HG02678 (cell line): Measurements from ENCODE around the gene HNRNPC.
"Not testable (repeated sequence)": the region's sequence is repeated elsewhere in the genome, so short reads cannot be mapped to it uniquely, and the experiment has no call there.

Source experiments
- ATAC-seq: cut with Tn5 transposase; IDR thresholded peaks from one replicate; pipeline ENCODE4 v1.9.1; 2021; ENCODE audit warnings: mild to moderate bottlenecking, moderate library complexity; ENCODE audit not compliant: unreplicated experiment

HNRNPC gene

GRCh38 chr14:21272661-21273060 is 3.4 kb upstream of the HNRNPC start:
- ATAC-seq, result not testable (repeated sequence)

DNA sequence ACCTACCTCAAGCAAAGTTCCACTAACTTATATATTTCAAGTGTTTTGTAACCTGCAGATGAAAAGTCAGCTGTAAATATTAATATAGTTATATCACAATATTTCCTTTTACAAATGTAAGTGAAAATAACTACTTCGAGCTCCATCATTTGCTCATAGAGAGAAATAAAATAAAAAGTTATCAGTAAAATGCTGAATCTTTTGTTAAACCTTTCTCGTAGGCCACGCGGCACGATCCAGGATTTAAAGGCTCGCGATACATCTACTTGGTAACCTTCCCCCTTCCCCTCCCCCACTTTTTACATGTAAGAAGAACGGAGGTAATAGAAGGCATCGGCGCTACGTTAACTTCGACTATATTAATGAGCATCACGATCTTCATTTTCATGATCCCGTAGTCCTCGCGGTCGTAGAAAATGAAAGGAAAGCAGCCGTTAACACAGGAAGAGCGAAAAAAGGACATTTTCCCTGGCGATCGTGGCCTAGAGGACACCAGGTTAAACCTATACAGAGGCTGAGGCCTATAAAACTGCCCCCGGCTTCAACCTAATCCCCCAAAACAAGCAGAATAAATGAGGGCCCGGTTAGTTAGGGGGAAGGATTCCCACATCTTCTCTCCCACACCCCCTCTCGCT is 508 bp downstream of the HNRNPC start:
- ATAC-seq, result no peak

GRCh38 chr14:21267886-21268616 is 1.2 kb downstream of the HNRNPC start:
- no peak for ATAC-seq

GRCh38 chr14:21267431-21267845 is 1.8 kb downstream of the HNRNPC start:
- ATAC-seq, result no peak

GRCh38 chr14:21264025-21264801 is 5.0 kb downstream of the HNRNPC start:
- peak; percentile 69 for ATAC-seq

- ATAC-seq, result peak; percentile 16
Observed at GRCh38 chr14:21263284-21264024, 5.8 kb downstream of the HNRNPC start.

GRCh38 chr14:21262410-21262809 is 6.8 kb downstream of the HNRNPC start:
- ATAC-seq, result no peak

DNA sequence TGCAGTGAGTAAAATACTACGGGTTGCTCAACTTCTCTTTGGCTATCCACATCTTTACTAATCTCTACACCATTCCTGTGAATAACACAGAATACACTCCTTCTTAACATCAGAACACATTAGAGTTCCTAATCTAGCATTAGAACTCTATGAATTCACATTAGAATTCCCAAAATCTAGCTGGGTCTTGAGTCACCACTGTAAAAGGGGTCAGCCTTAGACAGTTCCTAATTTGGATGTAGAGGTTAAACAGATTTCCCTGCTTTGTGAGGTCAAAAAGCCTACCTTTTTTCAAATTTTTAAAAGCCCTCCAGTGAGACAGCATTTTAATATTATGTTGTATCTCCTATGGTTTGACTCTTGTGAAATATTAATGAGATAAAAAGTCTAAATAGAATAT is 7.4 kb downstream of the HNRNPC start:
- ATAC-seq, result no peak

GRCh38 chr14:21258889-21259787 is 10.1 kb downstream of the HNRNPC start:
- no peak for ATAC-seq

DNA sequence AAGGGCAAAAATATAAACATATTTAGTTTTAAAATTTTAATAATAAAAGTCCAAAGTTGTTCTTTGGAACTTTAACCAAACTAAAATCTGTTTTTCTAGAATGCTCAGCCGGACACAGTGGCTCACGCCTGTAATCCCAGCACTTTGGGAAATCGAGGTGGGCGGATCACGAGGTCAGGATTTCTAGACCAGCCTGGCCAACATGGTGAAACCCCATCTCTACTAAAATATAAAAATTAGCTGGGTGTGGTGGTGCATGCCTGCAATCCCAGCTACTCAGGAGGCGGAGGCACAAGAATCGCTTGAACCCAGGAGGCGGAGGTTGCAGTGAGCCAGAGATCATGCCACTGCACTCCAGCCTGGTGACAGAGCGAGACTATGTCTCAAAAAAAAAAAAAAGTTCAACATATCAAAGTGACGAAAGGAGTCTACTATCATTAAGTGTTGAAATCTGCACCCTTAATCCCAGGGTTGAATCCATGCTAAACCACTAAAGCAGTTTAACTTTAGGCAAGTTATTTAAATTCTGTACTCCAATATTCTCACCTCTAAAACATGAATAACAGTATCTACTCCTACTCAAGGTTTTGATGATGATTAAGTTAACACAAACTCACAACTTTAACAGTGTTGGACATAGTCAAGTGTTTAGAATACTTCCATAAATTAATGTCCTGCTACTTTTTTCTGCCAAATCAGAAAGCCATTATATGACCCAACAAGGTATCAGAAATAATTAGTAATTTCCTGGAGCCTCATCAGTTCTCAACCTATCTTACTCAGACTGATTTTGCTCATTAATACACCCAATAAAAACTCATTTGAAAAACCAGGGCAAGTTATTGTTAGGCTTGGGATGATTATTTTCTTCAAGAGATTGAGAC is 11.0 kb downstream of the HNRNPC start:
- ATAC-seq, result no peak

GRCh38 chr14:21257394-21257909 is 11.8 kb downstream of the HNRNPC start:
- no peak for ATAC-seq

DNA sequence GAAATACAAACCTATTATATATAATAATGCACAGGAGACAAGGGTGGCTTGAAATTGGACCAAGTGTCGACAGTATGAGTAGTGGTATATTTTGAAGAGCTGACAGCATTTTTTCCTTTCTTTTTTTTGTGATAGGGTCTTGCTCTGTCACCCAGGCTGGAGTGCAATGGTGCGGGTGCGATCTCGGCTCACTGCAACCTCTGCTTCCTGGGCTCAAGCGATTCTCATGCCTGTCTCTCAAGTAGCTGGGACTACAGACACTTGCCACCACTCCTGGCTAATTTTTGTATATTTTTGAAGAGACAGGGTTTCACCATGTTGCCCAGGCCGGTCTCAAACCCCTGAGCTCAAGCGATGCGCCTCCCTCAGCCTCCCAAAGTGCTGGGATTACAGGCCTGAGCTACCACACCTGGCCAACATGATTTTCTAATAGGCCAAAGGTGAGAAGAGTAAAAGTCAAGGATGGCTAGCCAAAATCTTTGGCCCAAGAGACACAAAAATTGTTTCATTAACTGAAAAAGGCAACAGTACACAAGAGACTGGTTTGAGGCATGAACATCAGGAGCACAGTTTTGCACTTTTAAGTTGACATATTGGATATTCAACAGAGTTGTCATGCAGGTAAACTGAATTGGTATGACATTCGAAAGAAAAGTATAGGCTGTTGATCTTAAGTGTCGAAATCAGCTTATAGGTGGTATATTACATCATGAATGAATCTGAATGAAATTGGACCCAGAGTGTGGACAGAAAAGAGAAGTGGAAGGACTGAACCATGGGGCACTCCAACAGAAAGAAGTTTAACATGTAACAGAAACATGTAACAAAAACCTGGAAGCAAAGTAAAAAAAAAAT is 12.5 kb downstream of the HNRNPC start:
- ATAC-seq, result no peak

DNA sequence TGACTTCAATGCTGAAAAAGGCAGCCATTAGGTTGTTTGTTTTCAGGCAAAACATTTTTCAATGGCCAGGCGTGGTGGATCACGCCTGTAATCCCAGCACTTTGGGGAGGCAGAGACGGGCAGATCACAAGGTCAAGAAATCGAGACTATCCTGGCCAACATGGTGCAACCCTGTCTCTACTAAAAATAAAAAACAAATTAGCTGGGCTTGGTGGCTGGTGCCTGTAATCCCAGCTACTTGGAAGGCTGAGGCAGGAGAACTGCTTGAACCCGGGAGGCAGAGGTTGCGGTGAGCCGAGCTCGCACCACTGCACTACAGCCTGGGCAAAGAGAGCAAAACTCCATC is 13.2 kb downstream of the HNRNPC start:
- not testable (repeated sequence) for ATAC-seq

GRCh38 chr14:21255385-21256101 is 13.7 kb downstream of the HNRNPC start:
- ATAC-seq, result no peak

DNA sequence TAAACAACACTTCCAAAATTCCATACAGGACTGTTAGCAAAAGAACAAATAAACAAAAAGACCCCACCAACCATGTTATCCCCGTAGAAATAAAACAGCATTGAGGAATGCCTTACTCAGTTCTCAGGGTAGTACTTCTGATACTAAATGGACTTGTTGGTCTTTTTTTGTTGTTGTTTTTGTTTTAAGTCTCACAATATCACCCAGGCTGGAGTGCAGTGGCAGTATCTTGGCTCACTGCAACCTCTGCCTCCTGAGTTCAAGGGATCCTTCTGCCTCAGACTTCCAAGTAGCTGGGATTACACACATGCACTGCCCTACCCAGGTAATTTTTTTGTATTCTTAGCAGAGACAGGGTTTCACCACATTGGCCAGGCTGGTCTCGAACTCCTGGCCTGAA is 17.1 kb downstream of the HNRNPC start:
- ATAC-seq, result no peak

DNA sequence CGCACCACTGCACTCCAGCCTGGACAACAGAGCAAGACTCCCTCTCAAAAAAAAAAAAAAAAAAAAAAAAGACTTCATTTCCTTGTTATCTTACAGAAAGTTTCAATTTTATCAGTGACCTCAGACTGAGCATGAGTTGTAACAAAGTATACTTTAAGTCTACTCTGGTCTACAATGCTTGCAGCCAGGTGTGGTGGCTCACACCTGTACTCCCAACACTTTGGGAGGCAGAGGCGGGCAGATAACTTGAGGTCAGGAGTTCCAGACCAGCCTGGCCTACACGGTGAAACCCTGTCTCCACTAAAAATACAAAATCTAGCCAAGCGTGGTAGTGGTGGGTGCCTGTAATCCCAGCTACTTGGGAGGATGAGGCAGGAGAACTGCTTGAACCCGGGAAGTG is 18.0 kb downstream of the HNRNPC start:
- ATAC-seq, result no peak

DNA sequence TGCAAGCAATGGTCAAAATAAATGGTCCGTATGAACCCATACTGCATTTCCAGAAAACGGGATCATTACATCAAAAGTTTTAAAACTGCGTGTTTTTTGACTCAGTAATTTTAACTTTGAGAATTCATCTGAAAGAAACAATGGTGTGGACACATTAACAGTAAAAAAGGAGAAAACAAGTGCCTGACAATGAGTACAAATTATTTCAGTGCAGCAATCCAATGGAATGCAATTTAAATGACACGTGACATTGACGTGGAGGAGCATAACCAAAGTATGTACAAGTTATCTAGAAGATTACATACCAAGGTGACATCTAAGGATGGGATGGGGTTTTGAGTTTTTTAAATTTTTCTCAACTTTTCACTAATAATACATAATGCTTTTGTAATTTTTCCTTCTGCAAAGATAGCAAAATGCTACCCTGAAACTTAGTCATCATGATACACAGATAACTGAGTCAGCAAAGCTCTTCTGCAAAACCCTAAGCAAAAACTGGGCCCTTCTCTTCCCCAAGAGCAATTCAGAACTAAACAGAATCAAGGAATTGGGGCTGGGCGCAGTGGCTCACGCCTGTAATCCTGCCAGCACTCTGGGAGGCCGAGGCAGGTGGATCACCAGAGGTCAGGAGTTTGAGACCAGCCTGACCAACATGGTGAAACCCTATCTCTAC is 20.4 kb downstream of the HNRNPC start:
- ATAC-seq, result no peak
